ENCODE results near the gene RANBP10. TPM values are rescaled to one million over a fixed set of nuclear protein-coding genes. Genes with fewer than 3 reads are reported as not detected.
A peak's percentile ranks its signal among the peaks of the same experiment; 100 is the strongest.

Gene RANBP10
- total and polyA plus RNA-seq, 10 of the 15 experiments (the other 5 are each of a cell fraction or from before 2014, with no cell fraction given) = 1.2 to 20.4 (median 10.8) TPM

DNA sequence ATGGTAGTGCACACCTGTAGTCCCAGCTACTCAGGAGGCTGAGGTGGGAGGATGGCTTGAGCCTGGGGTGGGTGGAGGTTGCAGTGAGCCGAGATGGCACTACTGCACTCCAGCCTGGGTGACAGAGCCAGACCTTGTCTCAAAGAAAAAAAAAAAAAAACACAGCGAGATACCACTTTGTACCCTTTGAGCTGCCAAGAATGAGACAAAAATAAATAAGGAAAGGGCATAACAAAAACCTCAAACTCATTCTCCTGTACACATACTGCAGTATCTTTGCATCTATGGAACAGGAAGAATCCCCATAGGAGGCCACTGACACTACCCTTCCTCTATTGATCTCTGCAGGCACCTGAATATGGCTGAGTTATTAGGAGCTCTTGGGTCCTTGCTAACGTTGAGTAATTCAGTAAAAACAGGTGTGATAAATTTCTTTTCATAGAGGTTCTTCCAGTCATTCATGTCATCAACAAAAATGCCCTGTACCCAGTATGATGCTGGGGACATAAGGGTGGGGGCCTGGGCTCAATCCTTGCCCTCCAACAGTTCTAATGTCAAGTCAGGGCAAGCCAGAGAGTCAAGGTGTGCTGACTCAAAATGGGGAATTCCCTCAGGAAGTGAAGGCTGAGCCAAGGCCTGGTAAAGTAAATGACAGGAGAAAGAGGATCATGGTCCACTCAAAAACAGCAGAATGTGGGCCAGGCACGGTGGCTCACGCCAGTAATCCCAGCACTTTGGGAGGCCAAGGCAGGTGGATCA, 26.9 kb downstream of the RANBP10 start:
- ChIA-PET SMC1A (ENCODE audit: uncharacterized antibody, unreplicated experiment) (interaction anchor here (1.2 to 1.7 kb wide), 3 partner anchors 27 to 221 kb away, joined by 3 to 5 read pairs (median 3); partner anchors contain the start of genes RANBP10 and TSNAXIP1), CTCF (interaction anchor here (0.8 to 4.5 kb wide), 5 partner anchors 18 to 107 kb away, joined by 3 to 22 read pairs (median 3); no protein-coding TSS in a partner anchor), POLR2A (interaction anchor here (0.6 to 1.6 kb wide), 2 partner anchors 27 to 94 kb away, joined by 4 to 6 read pairs; partner anchors contain the start of genes RANBP10 and TSNAXIP1), RAD21 (ENCODE audit: unreplicated experiment) (no interaction called here)
- peaks cover 30% of the 10 kb centered on the region for H3K79me2 ChIP-seq (ENCODE audit: control insufficient read depth, insufficient read depth, low read length)
- peak overlapping the region; percentile 22; the same call in 1 of the 2 replicates for H3K9ac ChIP-seq (ENCODE audit: control insufficient read depth, insufficient read depth, low read length)
- peak overlapping the region; percentile 14 for H3K27ac ChIP-seq (ENCODE audit: control insufficient read depth, insufficient read depth)
- DNase-seq (ENCODE audit: low read depth, low spot score) (no peak), ATAC-seq (peak; percentile 64), FAIRE-seq (no peak)
- H2AFZ ChIP-seq (ENCODE audit: control insufficient read depth, low read depth, low read length) = no peak overlapping the region
- H4K20me1 ChIP-seq (ENCODE audit: control insufficient read depth, insufficient read depth) = no peaks in the 10 kb centered on the region
- in situ Hi-C loops (cut with MboI) (no loop called here), intact Hi-C loops (cut with micrococcal nuclease; ENCODE audit: unreplicated experiment) (no loop called here)
- H3K27me3 ChIP-seq (replicated peaks in 1 of 2; ENCODE audit: control insufficient read depth in 2 of 2, insufficient read depth in 2 of 2, low read length in 1 of 2) = no peaks in the 10 kb centered on the region
- H3K4me1 ChIP-seq (ENCODE audit: control insufficient read depth, insufficient read depth, low read length) = peaks cover 29% of the 10 kb centered on the region
- no peaks in the 10 kb centered on the region for H3K9me3 ChIP-seq (replicated peaks; ENCODE audit: control insufficient read depth, insufficient read depth, low read length)
- peak overlapping the region; percentile 11; the same call in 1 of the 2 replicates for H3K4me2 ChIP-seq (ENCODE audit: control insufficient read depth, insufficient read depth)
- TF ChIP-seq, protein P1, sequence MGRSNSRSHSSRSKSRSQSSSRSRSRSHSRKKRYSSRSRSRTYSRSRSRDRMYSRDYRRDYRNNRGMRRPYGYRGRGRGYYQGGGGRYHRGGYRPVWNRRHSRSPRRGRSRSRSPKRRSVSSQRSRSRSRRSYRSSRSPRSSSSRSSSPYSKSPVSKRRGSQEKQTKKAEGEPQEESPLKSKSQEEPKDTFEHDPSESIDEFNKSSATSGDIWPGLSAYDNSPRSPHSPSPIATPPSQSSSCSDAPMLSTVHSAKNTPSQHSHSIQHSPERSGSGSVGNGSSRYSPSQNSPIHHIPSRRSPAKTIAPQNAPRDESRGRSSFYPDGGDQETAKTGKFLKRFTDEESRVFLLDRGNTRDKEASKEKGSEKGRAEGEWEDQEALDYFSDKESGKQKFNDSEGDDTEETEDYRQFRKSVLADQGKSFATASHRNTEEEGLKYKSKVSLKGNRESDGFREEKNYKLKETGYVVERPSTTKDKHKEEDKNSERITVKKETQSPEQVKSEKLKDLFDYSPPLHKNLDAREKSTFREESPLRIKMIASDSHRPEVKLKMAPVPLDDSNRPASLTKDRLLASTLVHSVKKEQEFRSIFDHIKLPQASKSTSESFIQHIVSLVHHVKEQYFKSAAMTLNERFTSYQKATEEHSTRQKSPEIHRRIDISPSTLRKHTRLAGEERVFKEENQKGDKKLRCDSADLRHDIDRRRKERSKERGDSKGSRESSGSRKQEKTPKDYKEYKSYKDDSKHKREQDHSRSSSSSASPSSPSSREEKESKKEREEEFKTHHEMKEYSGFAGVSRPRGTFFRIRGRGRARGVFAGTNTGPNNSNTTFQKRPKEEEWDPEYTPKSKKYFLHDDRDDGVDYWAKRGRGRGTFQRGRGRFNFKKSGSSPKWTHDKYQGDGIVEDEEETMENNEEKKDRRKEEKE (IDR thresholded peaks at IDR 0.05) = no peak
- TF ChIP-seq CHD2 (IDR thresholded peaks at IDR 0.05; ENCODE audit: borderline replicate concordance, low read depth, low read length) = no peak
- no peak for TF ChIP-seq SIX5 (IDR thresholded peaks at IDR 0.05; ENCODE audit: low read depth, low read length, severe bottlenecking)
- no peak for TF ChIP-seq CBFB (IDR thresholded peaks at IDR 0.05; ENCODE audit: low read depth)
- TF ChIP-seq JUND (IDR thresholded peaks at IDR 0.05; ENCODE audit: low read depth, low read length) = no peak
- no peak for TF ChIP-seq POLR2AphosphoS2 (IDR thresholded peaks at IDR 0.05; ENCODE audit: low read depth, low read length)
- TF ChIP-seq, protein P2, sequence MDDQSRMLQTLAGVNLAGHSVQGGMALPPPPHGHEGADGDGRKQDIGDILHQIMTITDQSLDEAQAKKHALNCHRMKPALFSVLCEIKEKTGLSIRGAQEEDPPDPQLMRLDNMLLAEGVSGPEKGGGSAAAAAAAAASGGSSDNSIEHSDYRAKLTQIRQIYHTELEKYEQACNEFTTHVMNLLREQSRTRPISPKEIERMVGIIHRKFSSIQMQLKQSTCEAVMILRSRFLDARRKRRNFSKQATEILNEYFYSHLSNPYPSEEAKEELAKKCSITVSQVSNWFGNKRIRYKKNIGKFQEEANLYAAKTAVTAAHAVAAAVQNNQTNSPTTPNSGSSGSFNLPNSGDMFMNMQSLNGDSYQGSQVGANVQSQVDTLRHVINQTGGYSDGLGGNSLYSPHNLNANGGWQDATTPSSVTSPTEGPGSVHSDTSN (IDR thresholded peaks at IDR 0.05; ENCODE audit: insufficient replicate concordance, low read depth, low read length) = no peak
- no peak for TF ChIP-seq NBN (IDR thresholded peaks at IDR 0.05)
- TF ChIP-seq CHD4 (IDR thresholded peaks at IDR 0.05) = no peak
- TF ChIP-seq RBBP5 (conservative IDR thresholded peaks at IDR 0.05) = no peak
- TF ChIP-seq, protein P3, sequence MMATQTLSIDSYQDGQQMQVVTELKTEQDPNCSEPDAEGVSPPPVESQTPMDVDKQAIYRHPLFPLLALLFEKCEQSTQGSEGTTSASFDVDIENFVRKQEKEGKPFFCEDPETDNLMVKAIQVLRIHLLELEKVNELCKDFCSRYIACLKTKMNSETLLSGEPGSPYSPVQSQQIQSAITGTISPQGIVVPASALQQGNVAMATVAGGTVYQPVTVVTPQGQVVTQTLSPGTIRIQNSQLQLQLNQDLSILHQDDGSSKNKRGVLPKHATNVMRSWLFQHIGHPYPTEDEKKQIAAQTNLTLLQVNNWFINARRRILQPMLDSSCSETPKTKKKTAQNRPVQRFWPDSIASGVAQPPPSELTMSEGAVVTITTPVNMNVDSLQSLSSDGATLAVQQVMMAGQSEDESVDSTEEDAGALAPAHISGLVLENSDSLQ (IDR thresholded peaks at IDR 0.05) = no peak
- no peak for TF ChIP-seq IRF4 (IDR thresholded peaks at IDR 0.05; ENCODE audit: low read depth, low read length)
- BruUV-seq (replicated peaks) = no TSS peak
- no peak overlapping the region for H3K4me3 ChIP-seq
- H3K36me3 ChIP-seq (ENCODE audit: control insufficient read depth in 2 of 2, insufficient read depth in 2 of 2, low read length in 1 of 2) = peaks cover 0 to 4% of the 10 kb centered on the region in 2 experiments; a peak in 3 of 4 replicates
- 71% methylated on average over 5 of the region's 5 CpGs for WGBS (ENCODE audit: insufficient coverage, insufficient replicate concordance, low lambda C conversion rate, missing lambda C conversion rate)
